ENCODE data around the gene RASA3. TPM values are rescaled to one million over a fixed set of nuclear protein-coding genes. Genes with fewer than 3 reads are reported as not detected.

RASA3 gene
- total RNA-seq, 4 donors from 2014 or later, result 4.4 to 15.6 (median 8.5) TPM

DNA sequence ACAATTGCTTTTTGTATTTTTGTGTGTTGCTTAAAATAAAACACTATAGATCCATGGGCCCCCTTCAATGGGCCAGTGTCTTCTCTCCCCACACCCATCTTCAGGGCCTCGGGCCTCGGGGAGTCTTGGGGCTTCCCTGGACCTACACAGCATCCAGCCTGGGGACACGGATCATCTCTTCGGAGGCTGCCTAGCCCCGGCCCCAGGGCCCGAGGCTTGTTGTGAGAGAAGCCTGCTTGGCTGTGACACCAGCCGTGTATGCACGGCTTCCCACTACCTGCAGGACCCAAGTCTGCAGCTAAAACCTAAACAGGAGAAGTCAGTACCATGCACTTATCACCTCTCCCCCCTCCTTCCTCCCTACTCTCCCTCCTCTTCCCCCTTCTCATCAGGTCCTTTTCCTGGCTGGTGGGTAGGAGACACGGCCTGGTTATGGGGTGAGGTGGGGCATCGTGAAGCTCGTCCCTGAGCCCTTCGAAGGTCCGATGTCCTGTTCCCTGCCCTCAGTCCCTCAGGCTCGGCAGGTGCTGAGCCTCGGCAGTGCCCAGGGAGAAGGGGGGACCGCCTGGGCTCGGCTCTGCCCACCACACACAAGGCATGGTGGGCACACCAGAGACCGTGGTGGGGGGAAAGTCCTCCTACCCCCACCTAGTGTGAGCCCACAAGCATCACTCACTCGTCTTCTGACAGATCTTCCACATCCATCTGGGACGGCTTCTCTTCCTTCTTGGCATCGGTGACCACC, 168.0 kb downstream of the RASA3 start:
- in situ Hi-C loops (cut with MboI; ENCODE audit: low pct_ligation_motif_present in 1 of 4, low pct_unique_long_range_greater_than_20kb in 1 of 4, low sequenced_read_pairs in 3 of 4), result loop anchor here in 1 of 4 donors (10.0 kb wide), 1 partner anchor 160 kb away; no protein-coding TSS in a partner anchor
- intact Hi-C loops (cut with DNase I; ENCODE audit: low total_unique reads), result no loop called here
- H3K36me3 ChIP-seq, result no peaks in the 10 kb centered on the region
- H3K4me1 ChIP-seq, result peaks cover 0 to 1% (median under 1%) of the 10 kb centered on the region in 4 donors
- WGBS, 2 donors (ENCODE audit: low coverage in 1 of 2), result 96 to 100% methylated on average over 2 to 21 of the region's 21 CpGs
- TF ChIP-seq POLR2AphosphoS5 (IDR thresholded peaks at IDR 0.05) (no peak), CTCF (IDR thresholded peaks at IDR 0.05) (no peak), POLR2A (IDR thresholded peaks at IDR 0.05) (no peak), EP300 (IDR thresholded peaks at IDR 0.05; ENCODE audit: low read depth) (no peak)
- H3K9me3 ChIP-seq, result peaks cover 0 to 10% of the 10 kb centered on the region in 2 donors
- H3K27me3 ChIP-seq, result no peaks in the 10 kb centered on the region
- no peak for DNase-seq
- no peak overlapping the region for H3K4me3 ChIP-seq
- no peak overlapping the region for H3K27ac ChIP-seq

DNA sequence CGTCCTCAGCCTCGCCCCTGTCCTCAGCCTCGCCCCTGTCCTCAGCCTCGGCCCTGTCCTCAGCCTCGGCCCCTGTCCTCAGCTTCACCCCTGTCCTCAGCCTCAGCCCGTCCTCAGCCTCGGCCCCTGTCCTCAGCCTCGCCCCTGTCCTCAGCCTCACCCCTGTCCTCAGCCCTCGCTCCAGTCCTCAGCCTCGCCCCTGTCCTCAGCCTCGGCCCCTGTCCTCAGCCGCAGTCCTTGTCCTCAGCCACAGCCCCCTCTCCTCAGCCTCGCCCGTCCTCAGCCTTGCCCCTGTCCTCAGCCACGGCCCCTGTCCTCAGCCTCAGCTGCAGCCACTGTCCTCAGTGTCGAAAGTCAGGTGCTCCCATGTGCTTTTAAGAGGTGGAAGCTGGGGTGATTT, 169.0 kb downstream of the RASA3 start:
- Histone ChIP-seq H3K27me3 (no peaks in the 10 kb centered on the region), H3K27ac (no peak overlapping the region), H3K9me3 (peaks cover 0 to 12% of the 10 kb centered on the region in 2 donors), H3K4me1 (no peaks in the 10 kb centered on the region), H3K36me3 (no peaks in the 10 kb centered on the region), H3K4me3 (no peak overlapping the region)
- TF ChIP-seq POLR2AphosphoS5 (IDR thresholded peaks at IDR 0.05), result no peak
- no peak for TF ChIP-seq POLR2A (IDR thresholded peaks at IDR 0.05)
- no peak for TF ChIP-seq EP300 (IDR thresholded peaks at IDR 0.05; ENCODE audit: low read depth)
- TF ChIP-seq CTCF (IDR thresholded peaks at IDR 0.05), result no peak
- 88 to 97% methylated on average over 6 to 16 of the region's 16 CpGs for WGBS, 2 donors (ENCODE audit: low coverage in 1 of 2)
- in situ Hi-C loops (cut with MboI; ENCODE audit: low pct_ligation_motif_present in 1 of 4, low pct_unique_long_range_greater_than_20kb in 1 of 4, low sequenced_read_pairs in 3 of 4), result loop anchor here in 1 of 4 donors (10.0 kb wide), 1 partner anchor 161 kb away; no protein-coding TSS in a partner anchor
- no peak for DNase-seq
- intact Hi-C loops (cut with DNase I; ENCODE audit: low total_unique reads), result no loop called here

DNA sequence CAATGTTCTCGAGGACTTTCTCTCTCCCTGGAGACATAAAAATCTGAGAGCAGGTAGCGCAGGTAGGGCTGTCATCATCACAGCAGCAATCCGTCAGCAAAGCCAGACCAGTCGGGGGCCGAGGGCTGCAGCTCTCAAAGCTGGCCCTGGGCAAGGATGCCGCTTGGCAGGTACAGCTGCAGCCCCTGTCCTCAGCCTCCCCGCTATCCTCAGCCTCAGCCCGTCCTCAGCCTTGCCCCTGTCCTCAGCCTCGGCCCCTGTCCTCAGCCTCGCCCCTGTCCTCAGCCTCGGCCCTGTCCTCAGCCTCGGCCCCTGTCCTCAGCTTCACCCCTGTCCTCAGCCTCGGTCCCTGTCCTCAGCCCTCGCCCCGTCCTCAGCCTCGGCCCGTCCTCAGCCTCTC, 169.4 kb downstream of the RASA3 start:
- intact Hi-C loops (cut with DNase I; ENCODE audit: low total_unique reads) (no loop called here), in situ Hi-C loops (cut with MboI; ENCODE audit: low pct_ligation_motif_present in 1 of 4, low pct_unique_long_range_greater_than_20kb in 1 of 4, low sequenced_read_pairs in 3 of 4) (loop anchor here in 1 of 4 donors (10.0 kb wide), 1 partner anchor 162 kb away; no protein-coding TSS in a partner anchor)
- 89 to 96% methylated on average over 8 to 17 of the region's 17 CpGs for WGBS, 2 donors (ENCODE audit: low coverage in 1 of 2)

More for the DNA sequence above, 169.4 kb downstream of the RASA3 start:
- DNase-seq, result no peak
- H3K27me3 ChIP-seq, result no peaks in the 10 kb centered on the region
- no peak overlapping the region for H3K4me3 ChIP-seq
- peaks cover 0 to 12% of the 10 kb centered on the region in 2 donors for H3K9me3 ChIP-seq
- no peaks in the 10 kb centered on the region for H3K4me1 ChIP-seq
- TF ChIP-seq POLR2A (IDR thresholded peaks at IDR 0.05) (no peak), EP300 (IDR thresholded peaks at IDR 0.05; ENCODE audit: low read depth) (no peak), CTCF (IDR thresholded peaks at IDR 0.05) (no peak), POLR2AphosphoS5 (IDR thresholded peaks at IDR 0.05) (no peak)
- H3K36me3 ChIP-seq, result no peaks in the 10 kb centered on the region
- H3K27ac ChIP-seq, result no peak overlapping the region

Data from transverse colon (tissue), 4 donors.